Activated B cell treated with CpG ODN at 0.5 μM for 24 hours (primary cell): ENCODE measurements around the gene PLEKHA6. TPM values are rescaled to one million over a fixed set of nuclear protein-coding genes. Genes with fewer than 3 reads are reported as not detected.

Source experiments
- ATAC-seq: fragments of 200-7000 bp; cut with Tn5 transposase; one replicate; pipeline ENCODE4 v1.10.0; 2021; ENCODE audit warnings: low read depth, mild to moderate bottlenecking, moderate library complexity
- CTCF ChIA-PET: fragments of 350-600 bp; sonication (Branson Sonifier 250); formaldehyde crosslinking; loops from one replicate; lab custom pipeline; 2021; ENCODE audit warnings: antibody characterized with exemption; lab: Charles Lee
- POLR2A ChIA-PET: fragments of 350-600 bp; sonication (Branson Sonifier 250); formaldehyde crosslinking; loops from one replicate; lab custom pipeline; 2021; ENCODE audit warnings: antibody characterized with exemption; lab: Charles Lee
- DNase-seq: peaks from one replicate; pipeline ENCODE4 v3.0.0; 2022
- H3K27ac Mint-ChIP-seq: one replicate; pipeline ENCODE4 v1.8.0; 2020; ENCODE audit warnings: mixed read lengths
- H3K27me3 Mint-ChIP-seq: one replicate; pipeline ENCODE4 v1.8.0; 2021; ENCODE audit warnings: mixed read lengths
- H3K36me3 Mint-ChIP-seq: one replicate; pipeline ENCODE4 v1.8.0; 2021; ENCODE audit warnings: low read depth, mixed read lengths
- H3K4me1 Mint-ChIP-seq: one replicate; pipeline ENCODE4 v1.8.0; 2021; ENCODE audit warnings: mixed read lengths
- H3K4me3 Mint-ChIP-seq: one replicate; pipeline ENCODE4 v1.8.0; 2020; ENCODE audit warnings: mild to moderate bottlenecking, mixed read lengths
- H3K9me3 Mint-ChIP-seq: one replicate; pipeline ENCODE4 v1.8.0; 2020; ENCODE audit warnings: mixed read lengths
- CTCF ChIP-seq: fragments of 200-600 bp; IDR thresholded peaks from one replicate; pipeline ENCODE4 v1.8.0; 2022; ENCODE audit warnings: antibody characterized with exemption, mild to moderate bottlenecking
- intact Hi-C: fragments of 100-400 bp; cut with micrococcal nuclease; formaldehyde crosslinking; loops from one replicate; pipeline ENCODE4 v1.15.1; 2024
- total RNA-seq: library from RNA; stranded (reverse); gene quantifications from 2 replicates; pipeline ENCODE4 v1.2.3, GENCODE V29; 2022

Gene PLEKHA6
- total RNA-seq, 1 donor from 2014 or later, result 0.62 TPM

- peaks cover 12% of the 10 kb centered on the region for H3K27me3 Mint-ChIP-seq
- DNase-seq (no peak), ATAC-seq (no peak)
- no peak for TF ChIP-seq CTCF
- intact Hi-C loops, result no loop called here
- POLR2A ChIA-PET, result no interaction called here
- H3K4me1 Mint-ChIP-seq, result peaks cover 2% of the 10 kb centered on the region
- no peak overlapping the region for H3K4me3 Mint-ChIP-seq
- H3K9me3 Mint-ChIP-seq, result no peaks in the 10 kb centered on the region
- H3K36me3 Mint-ChIP-seq, result no peaks in the 10 kb centered on the region
- CTCF ChIA-PET, result no interaction called here
- no peak overlapping the region for H3K27ac Mint-ChIP-seq
Measured at GRCh38 chr1:204326771-204327300, 32.9 kb downstream of the PLEKHA6 start.

- ATAC-seq, result no peak
- peaks cover 12% of the 10 kb centered on the region for H3K27me3 Mint-ChIP-seq
- intact Hi-C loops, result no loop called here
- ChIA-PET POLR2A (no interaction called here), CTCF (no interaction called here)
- no peaks in the 10 kb centered on the region for H3K9me3 Mint-ChIP-seq
- DNase-seq, result no peak
- H3K36me3 Mint-ChIP-seq, result no peaks in the 10 kb centered on the region
- no peak overlapping the region for H3K27ac Mint-ChIP-seq
- peaks cover 2% of the 10 kb centered on the region for H3K4me1 Mint-ChIP-seq
- TF ChIP-seq CTCF, result no peak
- H3K4me3 Mint-ChIP-seq, result no peak overlapping the region
Measured at GRCh38 chr1:204325944-204326343, 33.8 kb downstream of the PLEKHA6 start.

GRCh38 chr1:204323887-204324286 lies 35.8 kb downstream of the PLEKHA6 start:
- Mint-ChIP-seq H3K9me3 (no peaks in the 10 kb centered on the region), H3K36me3 (no peaks in the 10 kb centered on the region), H3K4me3 (no peak overlapping the region), H3K4me1 (peaks cover 2% of the 10 kb centered on the region), H3K27ac (no peak overlapping the region), H3K27me3 (peaks cover 19% of the 10 kb centered on the region)
- ChIA-PET CTCF (no interaction called here), POLR2A (no interaction called here)
- DNase-seq, result no peak
- no peak for TF ChIP-seq CTCF
- ATAC-seq, result no peak
- intact Hi-C loops, result no loop called here

GRCh38 chr1:204322339-204322868 lies 37.3 kb downstream of the PLEKHA6 start:
- Mint-ChIP-seq H3K9me3 (no peaks in the 10 kb centered on the region), H3K4me3 (no peak overlapping the region), H3K27me3 (peaks cover 17% of the 10 kb centered on the region), H3K4me1 (peaks cover under 1% of the 10 kb centered on the region), H3K36me3 (no peaks in the 10 kb centered on the region), H3K27ac (no peak overlapping the region)
- POLR2A ChIA-PET, result no interaction called here
- intact Hi-C loops, result no loop called here
- CTCF ChIA-PET, result no interaction called here
- no peak for TF ChIP-seq CTCF
- no peak for ATAC-seq
- DNase-seq, result no peak

- Mint-ChIP-seq H3K9me3 (no peaks in the 10 kb centered on the region), H3K4me1 (no peaks in the 10 kb centered on the region), H3K36me3 (no peaks in the 10 kb centered on the region), H3K4me3 (no peak overlapping the region), H3K27ac (no peak overlapping the region), H3K27me3 (peaks cover 16% of the 10 kb centered on the region)
- intact Hi-C loops, result no loop called here
- ATAC-seq (no peak), DNase-seq (no peak)
- POLR2A ChIA-PET, result no interaction called here
- CTCF ChIA-PET, result no interaction called here
- no peak for TF ChIP-seq CTCF
Measured at GRCh38 chr1:204321665-204322064, 38.1 kb downstream of the PLEKHA6 start.
